A549 (cell line): Measurements from ENCODE around the gene ZNF70. TPM values are rescaled to one million over a fixed set of nuclear protein-coding genes. Genes with fewer than 3 reads are reported as not detected.

Source experiments
- ATAC-seq, 2 experiments: fragments of 200-7000 bp in 1 of 2; fragments of >200 bp in 1 of 2; cut with Nextera tagmentation in 1 of 2; cut with Tn5 transposase in 1 of 2; 3 replicates each; pipeline versions ENCODE4 v1.8.0 to v1.9.1; 2018 to 2020; ENCODE audit warnings: mild to moderate bottlenecking in 1 of 2, moderate library complexity in 1 of 2
- CTCF ChIA-PET: fragments of 300-600 bp; sonication (Branson Sonifier 250); formaldehyde crosslinking; extraction: SDS; loops from one replicate; lab custom pipeline; 2021; ENCODE audit warnings: antibody characterized with exemption, inconsistent platforms; lab: Yijun Ruan, JAX
- POLR2A ChIA-PET: fragments of 350-600 bp; formaldehyde crosslinking; extraction: SDS; loops from one replicate; lab custom pipeline; 2021; ENCODE audit warnings: antibody characterized with exemption, inconsistent platforms; lab: Yijun Ruan, JAX
- DNase-seq, 2 experiments: peaks; one replicate each; pipeline versions ENCODE4 v3.0.0 to v3.0.0-alpha.2; 2011 to 2016; ENCODE audit warnings: low read depth in 1 of 2, low spot score in 1 of 2
- FAIRE-seq: peaks from 2 replicates; lab custom pipeline; 2011; peaks lifted over from hg19 to GRCh38; lab: Jason Lieb, UNC
- H3K27ac ChIP-seq, 2 experiments: fragments of >200 bp; sonication (Bioruptor Twin); formaldehyde crosslinking; 3 replicates each; pipeline ENCODE4 v1.5.1; 2016 to 2017
- H3K4me1 ChIP-seq: fragments of >200 bp; sonication (Bioruptor Twin); formaldehyde crosslinking; 3 replicates; pipeline ENCODE4 v1.6.1; 2016
- H3K4me2 ChIP-seq: fragments of >200 bp; sonication (Bioruptor Twin); formaldehyde crosslinking; 3 replicates; pipeline ENCODE4 v1.6.1; 2016
- H3K4me3 ChIP-seq: fragments of >200 bp; sonication (Bioruptor Twin); formaldehyde crosslinking; 3 replicates; pipeline ENCODE4 v1.5.1; 2016
- H3K9me3 ChIP-seq: fragments of >200 bp; sonication (Bioruptor Twin); formaldehyde crosslinking; 3 replicates; pipeline ENCODE4 v1.6.1; 2016
- CBX8 ChIP-seq: fragments of 200-600 bp; sonication (generic); IDR thresholded peaks from 2 replicates; pipeline ENCODE4 v1.6.1; 2016
- CEBPB ChIP-seq, 2 experiments: fragments of >200 bp in 1 of 2; sonication (Bioruptor Twin) in 1 of 2; formaldehyde crosslinking in 1 of 2; IDR thresholded peaks; 2 replicates each; pipeline ENCODE4 v1.6.1; 2012 to 2016
- EP300 ChIP-seq, 2 experiments: fragments of >200 bp; sonication (Bioruptor Twin); formaldehyde crosslinking; IDR thresholded peaks; 2 replicates in 1 of 2; 3 replicates in 1 of 2; pipeline ENCODE4 v1.6.1; 2016 to 2017
- HDAC2 ChIP-seq: fragments of 200-600 bp; sonication (generic); IDR thresholded peaks from 2 replicates; pipeline ENCODE4 v1.6.1; 2016
- HOXB5 ChIP-seq: fragments of 250-450 bp; sonication (Bioruptor Pico); IDR thresholded peaks from 2 replicates; pipeline ENCODE4 v1.5.0; 2020; ENCODE audit warnings: mild to moderate bottlenecking, moderate library complexity
- KDM5A ChIP-seq: fragments of 200-600 bp; sonication (generic); IDR thresholded peaks from 2 replicates; pipeline ENCODE4 v1.6.1; 2016; ENCODE audit warnings: antibody characterized with exemption, mild to moderate bottlenecking
- NR3C1 ChIP-seq: fragments of >200 bp; sonication (Bioruptor Twin); formaldehyde crosslinking; IDR thresholded peaks from 3 replicates; pipeline ENCODE4 v1.6.1; 2017
- POLR2A ChIP-seq: IDR thresholded peaks from 2 replicates; pipeline ENCODE4 v1.6.1; 2012; ENCODE audit warnings: mild to moderate bottlenecking, low read length
- RARB ChIP-seq: fragments of 250-450 bp; sonication (Bioruptor Pico); IDR thresholded peaks from 2 replicates; pipeline ENCODE4 v1.8.0; 2021; ENCODE audit warnings: mild to moderate bottlenecking, moderate library complexity
- RFX5 ChIP-seq: fragments of 450-650 bp; IDR thresholded peaks from 2 replicates; pipeline ENCODE4 v1.7.1; 2014; ENCODE audit warnings: antibody characterized with exemption, mild to moderate bottlenecking, moderate library complexity
- SMC3 ChIP-seq: fragments of >200 bp; sonication (Bioruptor Twin); formaldehyde crosslinking; IDR thresholded peaks from 3 replicates; pipeline ENCODE4 v1.6.1; 2018; ENCODE audit warnings: inconsistent platforms
- SREBF2 ChIP-seq: fragments of 450-650 bp; IDR thresholded peaks from 2 replicates; pipeline ENCODE4 v1.6.1; 2014; ENCODE audit warnings: mild to moderate bottlenecking, moderate library complexity
- ZC3H11A ChIP-seq: fragments of 450-650 bp; IDR thresholded peaks from 2 replicates; pipeline ENCODE4 v1.6.1; 2014; ENCODE audit warnings: antibody characterized with exemption, mild to moderate bottlenecking
- ZNF302 ChIP-seq: fragments of 250-450 bp; sonication (Bioruptor Pico); IDR thresholded peaks from 2 replicates; pipeline ENCODE4 v1.9.0; 2021; ENCODE audit warnings: inconsistent platforms, mild to moderate bottlenecking, moderate library complexity
- WGBS: methylation state at CpG from one replicate; pipeline ENCODE4 v1.1.6; 2017; ENCODE audit errors: missing lambda C conversion rate; 5-methylcytosine and 5-hydroxymethylcytosine counted together
- polyA plus RNA-seq, 4 experiments: library from polyadenylated mRNA; depleted of rRNA in 3 of 4; stranded (reverse); fragments of >200 nt; fragmentation: RNase III in 1 of 4; extraction: RNeasy Plus Mini Kit Qiagen cat#74134 plus additional on column Dnase treatment in 1 of 4; gene quantifications; 2 replicates in 3 of 4; 3 replicates in 1 of 4; pipeline ENCODE4 v1.2.3, GENCODE V29; 2011 to 2017
- TF ChIP-seq, protein P1 (sequence below): fragments of 250-450 bp; sonication (Bioruptor Pico); IDR thresholded peaks from 2 replicates; pipeline ENCODE4 v1.5.0; 2020; ENCODE audit warnings: low read depth, mild to moderate bottlenecking, moderate library complexity
- TF ChIP-seq, protein P2 (sequence below): fragments of >200 bp; sonication (Bioruptor Twin); formaldehyde crosslinking; IDR thresholded peaks from 3 replicates; pipeline ENCODE4 v1.5.1; 2016
- TF ChIP-seq, protein P3 (sequence below): fragments of >200 bp; sonication (Bioruptor Twin); formaldehyde crosslinking; IDR thresholded peaks from 2 replicates; pipeline ENCODE4 v1.6.1; 2016
- TF ChIP-seq, protein P4 (sequence below): fragments of 150-350 bp; IDR thresholded peaks from 2 replicates; pipeline ENCODE4 v1.6.1; 2014; ENCODE audit warnings: low read depth, mild to moderate bottlenecking, low read length

The ZNF70 gene
- polyA plus RNA-seq, 2 of the 4 experiments (the other 2 are of a cell fraction), result 0.88 to 1.2 TPM

DNA sequence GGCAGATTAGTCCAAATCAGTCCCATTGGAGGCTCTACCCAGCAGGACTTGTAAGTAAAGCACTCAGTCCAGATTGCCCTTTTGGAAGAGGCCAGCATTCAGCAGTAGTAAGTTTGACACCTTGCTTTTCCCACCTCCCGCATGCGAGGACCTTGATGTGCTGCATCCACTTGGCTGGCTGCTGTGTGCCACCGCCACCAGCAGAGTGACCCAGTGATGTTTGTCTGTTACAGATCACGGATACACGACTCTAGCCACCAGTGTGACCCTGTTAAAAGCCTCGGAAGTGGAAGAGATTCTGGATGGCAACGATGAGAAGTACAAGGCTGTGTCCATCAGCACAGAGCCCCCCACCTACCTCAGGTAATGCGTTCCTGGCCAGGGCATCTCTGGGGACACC is 42.4 kb upstream of the ZNF70 start:
- H3K4me3 ChIP-seq, result no peak overlapping the region
- TF ChIP-seq KDM5A (no peak), POLR2A (no peak), EP300 (IDR thresholded peaks at IDR 0.05) (no peak), HDAC2 (no peak)
- TF ChIP-seq, protein P1, sequence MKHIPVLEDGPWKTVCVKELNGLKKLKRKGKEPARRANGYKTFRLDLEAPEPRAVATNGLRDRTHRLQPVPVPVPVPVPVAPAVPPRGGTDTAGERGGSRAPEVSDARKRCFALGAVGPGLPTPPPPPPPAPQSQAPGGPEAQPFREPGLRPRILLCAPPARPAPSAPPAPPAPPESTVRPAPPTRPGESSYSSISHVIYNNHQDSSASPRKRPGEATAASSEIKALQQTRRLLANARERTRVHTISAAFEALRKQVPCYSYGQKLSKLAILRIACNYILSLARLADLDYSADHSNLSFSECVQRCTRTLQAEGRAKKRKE (CRISPR knock-in tag), result no peak
- WGBS, result 92% methylated on average over 8 of the region's 8 CpGs
- ATAC-seq (no peak), DNase-seq (no peak), FAIRE-seq (no peak)
- H3K4me2 ChIP-seq, result no peak overlapping the region
- CTCF ChIA-PET, result interaction anchor here (1.5 kb wide), 1 partner anchor 56 kb away, joined by 7 read pairs; no protein-coding TSS in a partner anchor
- H3K27ac ChIP-seq, result no peak overlapping the region
- H3K9me3 ChIP-seq, result no peaks in the 10 kb centered on the region
- peaks cover 4% of the 10 kb centered on the region; the same call in 2 of the 3 replicates for H3K4me1 ChIP-seq
- POLR2A ChIA-PET, result interaction anchor here (0.7 kb wide), 1 partner anchor 28 kb away, joined by 4 read pairs; no protein-coding TSS in a partner anchor

DNA sequence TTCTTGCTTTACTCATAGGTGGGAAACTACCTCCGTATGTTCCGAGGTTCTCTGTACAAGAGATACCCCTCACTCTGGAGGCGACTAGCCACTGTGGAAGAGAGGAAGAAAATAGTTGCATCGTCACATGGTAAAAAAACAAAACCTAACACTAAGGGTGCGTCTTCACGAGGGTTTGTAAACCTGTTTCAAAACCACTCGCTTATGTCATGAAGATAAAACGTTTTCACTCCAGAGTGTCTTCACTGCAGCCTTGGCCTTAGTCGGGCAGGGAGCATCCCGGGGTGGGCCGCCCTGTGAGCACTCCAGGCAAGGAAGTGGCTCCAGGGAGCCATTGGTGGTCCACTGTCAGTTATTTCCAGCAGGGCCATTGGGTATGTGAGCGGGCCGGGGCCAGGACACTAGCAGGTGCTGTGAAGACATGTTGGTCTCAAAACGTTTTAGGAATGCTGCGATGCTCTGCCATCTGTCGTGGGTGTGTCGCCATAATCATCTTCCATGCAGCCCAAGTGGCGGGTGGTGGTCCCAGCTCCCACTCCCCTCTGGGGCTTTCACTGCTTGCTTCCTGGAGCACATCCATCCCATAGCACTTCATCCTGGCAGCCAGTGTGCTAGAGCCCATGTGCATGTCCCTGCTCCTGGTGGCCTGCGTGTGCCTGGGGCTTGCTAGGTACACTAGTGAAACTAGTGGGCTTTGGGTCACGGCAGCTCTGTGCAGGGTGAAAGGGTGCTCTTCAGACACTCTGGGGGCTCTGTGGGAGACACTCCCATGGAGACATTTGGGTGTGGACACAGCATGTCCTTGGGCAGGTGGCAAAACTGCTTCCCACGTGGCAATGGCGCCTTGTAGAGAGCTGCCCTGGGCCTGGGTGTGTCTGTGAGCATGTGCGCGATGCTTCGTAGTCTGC is 41.1 kb upstream of the ZNF70 start:
- no peak for ATAC-seq

DNA sequence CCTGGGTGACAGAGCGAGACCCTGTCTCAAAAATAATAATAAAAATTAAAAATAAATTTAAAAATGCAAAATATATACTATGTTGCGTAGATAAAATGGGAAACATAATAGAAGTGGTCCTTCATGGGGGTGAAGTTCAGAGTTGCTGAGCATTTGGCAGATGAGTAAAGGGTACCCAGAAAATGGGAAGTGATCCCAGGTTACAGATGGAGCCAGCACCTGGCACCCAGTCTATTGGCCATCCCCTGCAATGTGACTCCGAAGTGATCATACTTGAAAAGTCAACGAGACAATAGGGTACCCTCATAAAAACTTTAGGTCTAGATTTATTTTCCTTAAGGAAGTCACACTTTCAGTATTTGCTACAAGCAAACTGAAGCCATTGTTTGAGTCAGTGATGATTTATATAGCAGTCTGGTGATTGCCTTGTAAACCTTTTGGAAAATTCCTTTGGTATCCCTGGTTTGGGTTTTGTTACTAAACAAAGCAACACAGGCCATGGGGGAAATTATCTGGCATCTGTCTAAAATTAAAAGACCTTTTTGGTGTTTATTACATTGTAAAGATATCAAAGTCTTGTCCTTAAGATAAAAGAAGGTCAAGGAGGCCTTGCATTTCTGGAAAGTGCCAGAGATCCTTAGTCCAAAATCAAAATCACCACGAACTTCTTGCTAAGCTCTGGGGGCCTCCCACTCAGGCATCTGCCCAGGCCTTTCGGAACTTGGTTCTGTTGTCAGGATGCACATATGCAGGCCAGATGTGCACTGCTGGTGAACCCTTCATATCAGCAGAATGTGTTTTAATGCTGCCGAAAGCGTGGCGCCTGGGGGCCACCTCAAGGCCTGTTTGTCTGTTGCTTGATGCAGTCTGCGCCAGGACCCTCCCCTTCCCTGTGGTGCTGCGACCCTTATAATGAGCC is 40.2 kb upstream of the ZNF70 start:
- Histone ChIP-seq H3K4me2 (no peak overlapping the region), H3K9me3 (no peaks in the 10 kb centered on the region), H3K4me1 (peaks cover 14% of the 10 kb centered on the region; the same call in 2 of the 3 replicates), H3K4me3 (no peak overlapping the region), H3K27ac (no peak overlapping the region)
- FAIRE-seq (no peak), ATAC-seq (no peak), DNase-seq (no peak)
- TF ChIP-seq RFX5 (no peak), SMC3 (no peak), SREBF2 (no peak)
- TF ChIP-seq, protein P2, sequence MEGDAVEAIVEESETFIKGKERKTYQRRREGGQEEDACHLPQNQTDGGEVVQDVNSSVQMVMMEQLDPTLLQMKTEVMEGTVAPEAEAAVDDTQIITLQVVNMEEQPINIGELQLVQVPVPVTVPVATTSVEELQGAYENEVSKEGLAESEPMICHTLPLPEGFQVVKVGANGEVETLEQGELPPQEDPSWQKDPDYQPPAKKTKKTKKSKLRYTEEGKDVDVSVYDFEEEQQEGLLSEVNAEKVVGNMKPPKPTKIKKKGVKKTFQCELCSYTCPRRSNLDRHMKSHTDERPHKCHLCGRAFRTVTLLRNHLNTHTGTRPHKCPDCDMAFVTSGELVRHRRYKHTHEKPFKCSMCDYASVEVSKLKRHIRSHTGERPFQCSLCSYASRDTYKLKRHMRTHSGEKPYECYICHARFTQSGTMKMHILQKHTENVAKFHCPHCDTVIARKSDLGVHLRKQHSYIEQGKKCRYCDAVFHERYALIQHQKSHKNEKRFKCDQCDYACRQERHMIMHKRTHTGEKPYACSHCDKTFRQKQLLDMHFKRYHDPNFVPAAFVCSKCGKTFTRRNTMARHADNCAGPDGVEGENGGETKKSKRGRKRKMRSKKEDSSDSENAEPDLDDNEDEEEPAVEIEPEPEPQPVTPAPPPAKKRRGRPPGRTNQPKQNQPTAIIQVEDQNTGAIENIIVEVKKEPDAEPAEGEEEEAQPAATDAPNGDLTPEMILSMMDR, result no peak
- ChIA-PET POLR2A (no interaction called here), CTCF (no interaction called here)
- WGBS, result 82% methylated on average over 10 of the region's 11 CpGs

More for the DNA sequence above, 41.1 kb upstream of the ZNF70 start:
- 90% methylated on average over 21 of the region's 25 CpGs for WGBS
- Histone ChIP-seq H3K4me1 (peaks cover 9% of the 10 kb centered on the region; the same call in 2 of the 3 replicates), H3K9me3 (no peaks in the 10 kb centered on the region), H3K27ac (no peak overlapping the region), H3K4me3 (no peak overlapping the region), H3K4me2 (no peak overlapping the region)
- FAIRE-seq, result no peak
- no peak for DNase-seq
- POLR2A ChIA-PET, result no interaction called here
- CTCF ChIA-PET, result interaction anchor here (1.5 kb wide), 1 partner anchor 57 kb away, joined by 7 read pairs; no protein-coding TSS in a partner anchor
- TF ChIP-seq CBX8, result no peak
- no peak for TF ChIP-seq SMC3
- no peak for TF ChIP-seq HOXB5
- no peak for TF ChIP-seq CEBPB (IDR thresholded peaks at IDR 0.05)
- TF ChIP-seq, protein P3, sequence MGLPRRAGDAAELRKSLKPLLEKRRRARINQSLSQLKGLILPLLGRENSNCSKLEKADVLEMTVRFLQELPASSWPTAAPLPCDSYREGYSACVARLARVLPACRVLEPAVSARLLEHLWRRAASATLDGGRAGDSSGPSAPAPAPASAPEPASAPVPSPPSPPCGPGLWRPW, result no peak
- no peak for TF ChIP-seq NR3C1
- TF ChIP-seq, protein P4, sequence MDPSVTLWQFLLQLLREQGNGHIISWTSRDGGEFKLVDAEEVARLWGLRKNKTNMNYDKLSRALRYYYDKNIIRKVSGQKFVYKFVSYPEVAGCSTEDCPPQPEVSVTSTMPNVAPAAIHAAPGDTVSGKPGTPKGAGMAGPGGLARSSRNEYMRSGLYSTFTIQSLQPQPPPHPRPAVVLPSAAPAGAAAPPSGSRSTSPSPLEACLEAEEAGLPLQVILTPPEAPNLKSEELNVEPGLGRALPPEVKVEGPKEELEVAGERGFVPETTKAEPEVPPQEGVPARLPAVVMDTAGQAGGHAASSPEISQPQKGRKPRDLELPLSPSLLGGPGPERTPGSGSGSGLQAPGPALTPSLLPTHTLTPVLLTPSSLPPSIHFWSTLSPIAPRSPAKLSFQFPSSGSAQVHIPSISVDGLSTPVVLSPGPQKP, result no peak
- TF ChIP-seq RARB (CRISPR knock-in tag), result no peak
- TF ChIP-seq ZNF302 (CRISPR knock-in tag), result no peak
- no peak for TF ChIP-seq ZC3H11A
